Activated naive CD8-positive, alpha-beta T cell treated with anti-CD3 and anti-CD28 coated beads, Interleukin-2, amount 50 U/mL, for 16 hours (primary cell): ENCODE data around the gene SERPINB10.
"Not testable (repeated sequence)": the region's sequence is repeated elsewhere in the genome, so short reads cannot be mapped to it uniquely, and the experiment has no call there.

Source experiments
- DNase-seq: peaks from one replicate; pipeline ENCODE4 v3.0.0-alpha.2; 2020; ENCODE audit warnings: low read depth, low spot score

The SERPINB10 gene

GRCh38 chr18:63890950-63891304 lies 16.8 kb upstream of the SERPINB10 start:
- DNase-seq: no peak

GRCh38 chr18:63892566-63892965 lies 15.2 kb upstream of the SERPINB10 start:
- DNase-seq: no peak

GRCh38 chr18:63894106-63894772 lies 13.5 kb upstream of the SERPINB10 start:
- no peak for DNase-seq

- no peak for DNase-seq
Observed at GRCh38 chr18:63895190-63895589, 12.6 kb upstream of the SERPINB10 start.

GRCh38 chr18:63897072-63897471 lies 10.7 kb upstream of the SERPINB10 start:
- no peak for DNase-seq

- DNase-seq: no peak
Observed at GRCh38 chr18:63899206-63899605, 8.6 kb upstream of the SERPINB10 start.

- no peak for DNase-seq
Observed at GRCh38 chr18:63903851-63904570, 3.7 kb upstream of the SERPINB10 start.

GRCh38 chr18:63904694-63905093 lies 3.1 kb upstream of the SERPINB10 start:
- no peak for DNase-seq

GRCh38 chr18:63905361-63905760 lies 2.4 kb upstream of the SERPINB10 start:
- no peak for DNase-seq

GRCh38 chr18:63906056-63906455 lies 1.7 kb upstream of the SERPINB10 start:
- DNase-seq: no peak

- DNase-seq: no peak
Observed at GRCh38 chr18:63908858-63909257, 1.1 kb downstream of the SERPINB10 start.

GRCh38 chr18:63909870-63910269 lies 2.1 kb downstream of the SERPINB10 start:
- no peak for DNase-seq

GRCh38 chr18:63917817-63918216 lies 10.1 kb downstream of the SERPINB10 start:
- no peak for DNase-seq

GRCh38 chr18:63922049-63922448 lies 14.3 kb downstream of the SERPINB10 start:
- DNase-seq: no peak

- no peak for DNase-seq
Observed at GRCh38 chr18:63924551-63924950, 16.8 kb downstream of the SERPINB10 start.

GRCh38 chr18:63928331-63928730 lies 20.6 kb downstream of the SERPINB10 start:
- DNase-seq: no peak

- DNase-seq: not testable (repeated sequence)
Observed at GRCh38 chr18:63929369-63929768, 21.6 kb downstream of the SERPINB10 start.

GRCh38 chr18:63930773-63931354 lies 23.1 kb downstream of the SERPINB10 start:
- no peak for DNase-seq

- DNase-seq: no peak
Observed at GRCh38 chr18:63936156-63936931, 28.6 kb downstream of the SERPINB10 start.

- DNase-seq: no peak
Observed at GRCh38 chr18:63936932-63937393, 29.2 kb downstream of the SERPINB10 start.

GRCh38 chr18:63940008-63940407 lies 32.2 kb downstream of the SERPINB10 start:
- no peak for DNase-seq

GRCh38 chr18:63940543-63941050 lies 32.8 kb downstream of the SERPINB10 start:
- DNase-seq: not testable (repeated sequence)
